HG03469 (cell line): ENCODE measurements around the gene ZNF26.
"Not testable (repeated sequence)": the region's sequence is repeated elsewhere in the genome, so short reads cannot be mapped to it uniquely, and the experiment has no call there.

Experiments used
- ATAC-seq: cut with Tn5 transposase; IDR thresholded peaks from one replicate; pipeline ENCODE4 v1.9.1; 2021; ENCODE audit warnings: mild to moderate bottlenecking, moderate library complexity, moderate number of reproducible peaks; ENCODE audit not compliant: unreplicated experiment

ZNF26 gene

GRCh38 chr12:132955094-132956010 lies 30.8 kb upstream of the ZNF26 start:
- ATAC-seq = peak; percentile 21

GRCh38 chr12:132956011-132956788 lies 30.0 kb upstream of the ZNF26 start, which contains the start of gene ZNF605:
Gene ZNF605, minus strand, starts transcription at chr12:132956306. Its CDS starts 10,671 bp downstream, at chr12:132945635.
- ATAC-seq = peak; percentile 80

- ATAC-seq = not testable (repeated sequence)
These were observed 24.4 kb upstream of the ZNF26 start for GRCh38 chr12:132961790-132962189.

DNA sequence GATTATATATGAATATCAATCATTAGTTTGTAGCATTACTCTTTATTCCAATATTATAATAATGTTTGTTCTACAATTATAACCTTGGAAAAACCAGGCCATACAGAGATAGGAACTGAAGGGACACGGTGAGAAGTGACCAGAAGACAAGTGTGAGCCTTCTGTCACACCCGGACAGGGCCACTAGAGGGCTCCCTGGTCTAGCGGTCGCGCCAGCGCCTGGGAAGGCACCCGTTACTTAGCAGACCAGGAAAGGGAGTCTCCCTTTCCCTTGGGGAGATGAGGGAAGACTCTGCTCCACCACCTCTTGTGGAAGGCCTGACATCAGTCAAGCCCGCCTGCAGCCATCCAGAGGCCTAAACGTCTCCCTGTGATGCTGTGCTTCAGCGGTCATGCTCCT lies 22.2 kb upstream of the ZNF26 start:
- ATAC-seq = not testable (repeated sequence)

DNA sequence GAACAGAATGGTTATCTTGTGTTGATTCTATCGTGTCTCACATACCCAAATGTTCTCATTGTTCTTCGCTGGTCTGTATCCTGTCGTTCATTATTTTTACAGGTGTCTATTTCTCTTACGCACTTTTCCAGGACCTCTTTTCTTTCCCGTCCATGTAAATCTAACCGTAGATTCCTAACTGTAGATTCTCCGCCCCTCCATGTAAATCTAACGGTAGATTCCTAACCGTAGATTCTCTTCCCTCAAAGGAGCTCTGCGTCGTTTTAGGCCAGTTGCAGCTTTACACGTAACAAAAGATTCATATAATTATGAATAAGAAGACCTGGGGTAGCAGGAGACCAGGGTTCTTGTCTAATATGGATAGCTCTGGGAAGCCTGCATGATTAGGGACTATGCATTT lies 20.4 kb upstream of the ZNF26 start:
- ATAC-seq = no peak

DNA sequence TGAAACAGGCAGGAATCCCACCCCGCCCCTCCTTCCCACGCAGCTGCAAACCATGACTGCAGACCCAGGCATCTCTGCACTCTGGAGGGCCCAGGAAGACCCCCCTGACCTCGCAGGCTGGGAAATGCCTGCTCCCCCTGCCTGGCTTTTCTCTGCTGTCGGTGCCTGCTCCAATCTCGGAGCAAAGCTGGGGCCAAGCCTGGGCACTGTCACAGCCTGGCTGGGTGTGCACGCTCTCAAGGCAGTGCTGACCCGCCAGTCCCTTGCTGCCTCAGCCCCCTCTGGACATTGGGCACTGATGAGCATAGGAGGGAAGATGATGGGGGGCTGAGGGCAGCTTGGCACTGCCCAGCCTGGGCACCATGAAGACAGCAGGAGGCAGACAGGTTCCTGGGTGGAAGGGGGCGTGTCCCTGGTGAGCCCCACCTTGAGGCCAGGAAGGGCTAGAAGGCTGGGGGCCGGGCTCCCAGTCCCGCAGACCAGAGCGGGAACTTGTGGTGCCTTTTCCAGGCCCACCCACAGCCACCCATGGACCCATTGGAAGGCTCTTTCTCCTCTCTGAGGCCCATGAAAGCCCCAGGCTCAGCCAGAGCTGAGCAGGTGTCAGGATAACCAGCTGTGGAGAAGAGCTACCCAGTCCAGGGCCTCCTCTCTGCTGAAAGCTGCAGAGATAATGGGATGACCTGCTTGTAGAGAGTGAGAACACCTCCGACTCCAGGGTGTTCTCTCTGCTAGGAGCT lies 19.3 kb upstream of the ZNF26 start:
- no peak for ATAC-seq

GRCh38 chr12:132967736-132968135 lies 18.4 kb upstream of the ZNF26 start:
- ATAC-seq = no peak

GRCh38 chr12:132972374-132972773 lies 13.8 kb upstream of the ZNF26 start:
- ATAC-seq = no peak

DNA sequence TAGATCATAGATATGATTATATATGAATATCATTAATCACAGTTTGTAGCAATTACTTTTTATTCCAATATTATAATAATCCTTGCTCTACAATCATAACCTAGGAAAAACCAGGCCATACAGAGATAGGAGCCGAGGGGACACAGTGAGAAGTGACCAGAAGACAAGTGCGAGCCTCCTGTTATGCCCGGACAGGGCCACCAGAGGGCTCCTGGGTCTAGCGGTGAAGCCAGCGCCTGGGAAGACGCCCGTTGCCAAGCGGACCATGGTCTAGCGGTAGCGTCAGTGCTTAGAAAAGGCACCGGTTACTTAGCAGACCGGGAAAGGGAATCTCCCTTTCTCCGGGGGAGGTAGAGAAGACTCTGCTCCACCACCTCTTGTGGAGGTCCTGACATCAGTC lies 9.3 kb upstream of the ZNF26 start:
- ATAC-seq = not testable (repeated sequence)

- no peak for ATAC-seq
These were observed 688 bp downstream of the ZNF26 start for GRCh38 chr12:132986885-132987225.

GRCh38 chr12:132998741-132999140 lies 12.6 kb downstream of the ZNF26 start:
- ATAC-seq = no peak

GRCh38 chr12:133010657-133011297 lies 24.6 kb downstream of the ZNF26 start:
- no peak for ATAC-seq

DNA sequence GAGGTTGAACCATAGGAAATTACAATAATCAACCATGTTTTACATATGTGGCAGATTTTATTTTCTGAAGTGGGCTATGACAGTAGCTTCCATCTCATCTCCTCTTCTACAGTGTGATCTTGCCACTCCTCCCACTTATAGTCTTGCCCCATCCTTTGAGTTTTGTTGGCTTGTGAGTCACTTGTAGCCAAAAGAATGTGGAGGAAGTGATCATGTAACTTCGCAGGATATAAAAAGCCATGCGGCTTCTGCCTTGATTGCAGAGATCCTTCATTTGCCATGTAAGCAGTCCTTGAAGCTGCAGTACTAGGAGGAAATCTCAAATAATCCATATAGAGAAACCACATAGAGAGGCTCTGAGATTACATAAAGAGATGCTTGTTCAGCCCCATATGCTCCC lies 37.4 kb downstream of the ZNF26 start:
- no peak for ATAC-seq

- no peak for ATAC-seq
These were observed 40.8 kb downstream of the ZNF26 start for GRCh38 chr12:133026996-133027395.

GRCh38 chr12:133037207-133038005 lies 51.2 kb downstream of the ZNF26 start, which contains the start of gene ZNF84:
Gene ZNF84, plus strand, starts transcription at chr12:133037509. Its CDS starts 3,959 bp downstream, at chr12:133041468.
- peak; percentile 89 for ATAC-seq

DNA sequence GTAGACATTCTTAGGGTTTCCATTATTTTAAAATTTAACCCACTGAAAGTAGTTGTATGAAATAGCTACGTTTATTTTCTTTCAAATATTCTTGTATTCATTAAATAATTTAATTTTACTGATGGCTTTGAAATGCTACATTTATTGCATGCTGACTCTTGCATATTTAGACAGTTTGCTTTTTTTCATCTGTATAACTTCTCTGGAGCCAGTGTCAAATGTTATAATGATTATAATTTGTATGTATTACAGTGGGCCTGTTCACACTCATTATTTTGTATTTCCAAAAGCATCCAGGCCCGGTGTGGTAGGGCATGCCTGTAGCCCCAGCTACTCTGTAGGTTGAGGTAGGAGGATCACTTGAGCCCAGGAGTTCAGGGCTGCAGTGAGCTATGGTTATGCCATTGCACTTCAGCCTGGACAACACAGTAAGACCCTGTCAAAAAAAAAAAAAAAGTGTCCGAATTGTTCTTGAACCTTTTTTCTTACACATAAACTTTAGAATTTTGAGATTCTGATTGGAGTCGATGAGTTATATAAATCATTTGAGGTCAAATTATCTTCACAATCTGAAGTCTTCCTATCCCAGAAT lies 52.0 kb downstream of the ZNF26 start:
- ATAC-seq = no peak

- no peak for ATAC-seq
These were observed 60.5 kb downstream of the ZNF26 start for GRCh38 chr12:133046698-133047097.

GRCh38 chr12:133057446-133057845 lies 71.3 kb downstream of the ZNF26 start:
- no peak for ATAC-seq
